ENCODE results near the gene ROBO4. TPM values are rescaled to one million over a fixed set of nuclear protein-coding genes. Genes with fewer than 3 reads are reported as not detected.

The ROBO4 gene
- total and polyA plus RNA-seq, 9 of the 15 experiments (the other 6 are each of a cell fraction or from before 2014, with no cell fraction given) = not detected

- TF ChIP-seq HMGXB4 (CRISPR knock-in tag; IDR thresholded peaks at IDR 0.05) (no peak), SMAD3 (CRISPR knock-in tag; conservative IDR thresholded peaks at IDR 0.05) (no peak), ASH1L (IDR thresholded peaks at IDR 0.05; ENCODE audit: borderline replicate concordance, low read depth, partially characterized antibody) (no peak)
These were observed 46.9 kb upstream of the ROBO4 start (continued) for GRCh38 chr11:124944565-124944964.

GRCh38 chr11:124943741-124944140, 46.1 kb upstream of the ROBO4 start:
- ChIA-PET CTCF (ENCODE audit: low intra/inter-chr PET ratio) (no interaction called here), POLR2A (interaction anchor here (1.5 kb wide), 1 partner anchor 9 kb away, joined by 3 read pairs; no protein-coding TSS in a partner anchor)
- BruUV-seq (replicated peaks) = no TSS peak
- TF ChIP-seq BRD9 (IDR thresholded peaks at IDR 0.05; ENCODE audit: low read depth, partially characterized antibody) (no peak), TFE3 (CRISPR knock-in tag; IDR thresholded peaks at IDR 0.05) (no peak)
- Histone ChIP-seq H3K9me1 (ENCODE audit: control insufficient read depth, insufficient read depth, low read length) (no peaks in the 10 kb centered on the region), H3K27me3 (ENCODE audit: control insufficient read depth in 2 of 2, insufficient read depth in 2 of 2, low read length in 2 of 2) (peaks cover 9 to 28% of the 10 kb centered on the region in 2 experiments; a peak in 4 of 5 replicates), H4K20me1 (replicated peaks; ENCODE audit: control insufficient read depth, insufficient read depth, low read length) (no peaks in the 10 kb centered on the region), H3K9ac (ENCODE audit: insufficient read depth in 1 of 2, low read depth in 2 of 2, low read length in 2 of 2) (no peak overlapping the region), H3K36me3 (ENCODE audit: control insufficient read depth, insufficient read depth, low read length) (no peaks in the 10 kb centered on the region), H3K9me3 (replicated peaks; ENCODE audit: control insufficient read depth, insufficient read depth, low read depth, low read length) (no peaks in the 10 kb centered on the region), H3K4me2 (ENCODE audit: insufficient read depth, low read length) (no peak overlapping the region), H2AFZ (ENCODE audit: low read depth, low read length) (no peak overlapping the region), H3K27ac (ENCODE audit: extremely low read depth, low read depth, low read length) (no peak overlapping the region), H3K79me2 (ENCODE audit: control insufficient read depth, insufficient read depth, low read length) (no peaks in the 10 kb centered on the region), H3K4me1 (replicated peaks in 1 of 2; ENCODE audit: control insufficient read depth in 2 of 2, insufficient read depth in 2 of 2, low read length in 2 of 2) (no peaks in the 10 kb centered on the region), H3K4me3 (no peak overlapping the region)
- in situ Hi-C loops (cut with MboI) = no loop called here
- no peak for DNase-seq (ENCODE audit: extremely low read depth in 1 of 4, low spot score in 3 of 4)
- intact Hi-C loops (cut with micrococcal nuclease) = no loop called here
- no peak for FAIRE-seq
- WGBS (ENCODE audit: insufficient coverage, low coverage, missing lambda C conversion rate) = 0% methylated on average over 1 of the region's 1 CpG
- ATAC-seq = no peak

All from K562 (cell line).